ENCODE measurements around the gene BMPR2.
"Not testable (repeated sequence)": the region's sequence is repeated elsewhere in the genome, so short reads cannot be mapped to it uniquely, and the experiment has no call there.

Gene BMPR2

DNA sequence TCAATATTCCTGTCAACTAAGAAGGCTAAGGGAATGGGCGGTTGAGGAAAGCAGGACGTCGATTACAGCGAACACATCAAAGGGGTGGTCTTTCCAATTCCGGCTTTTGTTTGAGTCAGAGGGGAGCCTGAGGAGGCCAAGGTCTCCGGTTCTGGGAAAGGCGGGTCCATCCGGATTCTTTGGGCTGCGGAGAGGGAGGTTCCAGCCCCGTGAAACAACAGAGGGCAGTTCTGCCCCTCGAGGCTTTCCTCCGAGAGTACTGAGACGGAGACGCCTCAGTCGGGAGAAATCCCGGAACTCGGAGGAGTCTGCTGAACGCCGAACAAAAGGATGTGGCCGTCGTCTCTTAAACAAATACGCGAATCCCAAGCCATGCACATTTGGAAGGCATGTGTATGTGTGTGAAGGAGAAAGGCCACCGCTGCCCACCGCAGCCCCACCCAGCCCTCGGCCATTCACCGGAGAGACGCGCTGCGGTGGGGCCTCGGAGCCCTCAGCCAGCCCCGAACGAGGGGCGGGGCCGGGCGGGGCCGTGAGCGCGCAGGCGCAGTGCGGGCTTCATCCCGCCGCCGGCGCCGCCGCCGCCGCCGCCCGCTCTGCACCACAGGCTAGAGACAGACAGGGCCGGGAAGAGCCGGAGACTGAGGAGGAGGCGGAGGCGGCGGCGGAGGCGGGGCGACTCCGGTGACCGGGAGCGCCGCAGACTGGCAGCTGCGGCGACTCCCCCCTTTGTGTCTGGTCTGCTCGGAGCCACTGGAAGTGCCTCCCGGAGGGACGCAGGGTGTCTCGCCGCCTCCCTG is at the start of gene BMPR2:
TSS of gene BMPR2 (plus strand) at position 719 of the 800 bp plus-strand sequence. CDS start 1,148 bp downstream, outside the sequence.
- peak; percentile 90 for DNase-seq

DNA sequence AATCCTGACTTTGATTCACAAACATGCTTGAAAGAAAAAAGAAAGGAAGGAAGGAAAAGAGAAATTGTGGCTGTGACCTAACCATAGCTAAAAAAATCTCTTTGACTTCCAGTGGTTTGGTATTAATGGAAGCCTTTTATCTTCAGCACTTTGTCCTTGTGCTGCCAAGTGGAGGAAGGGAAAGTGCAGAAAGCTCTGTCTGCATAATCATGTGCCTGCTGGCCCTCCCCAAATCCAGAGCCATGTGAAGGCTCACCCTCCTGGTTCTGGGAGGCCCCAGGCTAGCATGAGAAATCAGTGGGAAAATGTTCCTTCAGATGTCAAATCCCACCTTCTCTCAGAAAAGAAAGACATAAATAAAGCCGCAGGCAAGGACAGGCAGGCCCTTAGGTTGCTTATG is 48.3 kb upstream of the BMPR2 start:
- no peak for DNase-seq

DNA sequence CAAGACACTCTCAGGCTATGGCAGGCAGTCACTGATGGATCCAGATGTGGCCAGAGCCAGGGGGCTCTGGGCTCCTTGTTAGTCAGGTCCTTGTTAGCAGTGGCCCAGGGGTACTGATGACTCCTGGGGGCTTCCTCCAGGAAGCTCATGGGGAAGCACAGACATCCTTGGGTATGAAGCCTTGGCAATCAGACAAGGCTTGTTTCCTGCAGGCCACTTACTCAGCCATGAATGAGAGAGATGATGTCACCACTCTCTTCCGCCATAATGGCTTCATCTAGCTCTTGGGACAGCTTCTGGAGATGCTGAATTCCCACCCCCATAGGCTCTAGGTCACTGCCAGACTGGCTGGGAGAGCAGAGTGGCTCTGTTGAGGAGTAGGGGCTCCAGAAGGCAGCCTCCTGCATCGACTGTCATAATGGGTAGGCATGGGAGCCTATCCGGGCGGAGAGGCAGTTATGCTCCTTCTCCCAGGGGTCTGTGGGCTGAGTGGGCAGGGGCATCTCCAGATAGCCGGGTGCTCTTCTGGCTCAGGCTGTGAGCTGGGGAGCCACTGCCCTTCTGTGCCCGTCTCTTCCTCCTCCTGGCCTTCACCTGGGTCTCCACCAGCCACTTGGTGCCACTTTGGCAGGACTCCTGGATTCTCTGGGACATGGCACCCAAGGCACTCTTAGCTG is 40.2 kb upstream of the BMPR2 start:
- DNase-seq: no peak

DNA sequence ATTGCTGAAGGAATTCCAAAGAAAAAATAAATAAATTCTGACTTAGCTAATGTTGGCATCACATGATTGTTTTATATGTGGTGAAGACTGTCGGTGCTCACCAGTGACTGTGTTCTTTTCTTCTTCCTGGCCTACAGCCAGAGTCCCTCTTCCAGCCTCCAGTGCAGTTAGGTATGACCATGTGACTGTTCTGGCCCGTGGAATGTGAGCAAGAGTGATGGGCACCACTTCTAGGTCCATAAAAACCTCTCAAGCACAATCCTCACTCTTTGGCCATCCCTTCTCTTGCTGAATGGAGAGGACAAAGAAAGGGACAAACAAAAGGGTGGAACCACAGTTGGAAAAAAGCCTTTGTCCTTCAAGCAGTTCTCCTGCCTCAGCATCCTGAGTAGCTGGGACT is 39.0 kb upstream of the BMPR2 start:
- DNase-seq: no peak

DNA sequence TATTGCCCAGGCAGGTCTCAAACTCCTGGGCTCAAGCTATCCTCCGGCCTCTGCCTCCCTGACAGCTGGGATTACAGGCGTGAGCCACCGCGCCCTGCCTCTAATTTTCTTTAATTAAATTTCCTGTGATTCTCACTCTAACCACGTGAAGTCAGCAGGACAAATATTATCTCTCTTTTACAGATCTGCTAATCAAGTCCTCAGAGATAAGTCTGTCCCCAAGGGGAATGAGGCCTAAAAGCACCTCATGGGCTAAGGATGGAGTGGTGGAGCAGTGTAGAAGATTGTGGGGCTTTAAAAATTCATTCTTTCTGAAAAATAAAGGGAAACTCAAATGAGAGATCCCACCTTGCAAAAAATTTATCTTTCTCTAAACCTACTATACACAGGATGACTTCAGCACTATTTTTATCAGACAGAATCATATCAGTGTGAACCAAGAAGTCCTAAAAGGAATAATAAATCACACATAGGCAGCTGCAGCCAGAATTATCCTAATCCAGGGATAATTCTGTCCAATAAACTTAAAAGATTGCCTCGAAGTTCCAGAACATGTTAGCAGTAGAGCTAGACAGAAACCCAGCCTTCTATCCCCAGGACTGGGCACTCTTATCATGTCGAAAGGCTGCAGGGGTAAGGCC is 38.3 kb upstream of the BMPR2 start:
- no peak for DNase-seq

DNA sequence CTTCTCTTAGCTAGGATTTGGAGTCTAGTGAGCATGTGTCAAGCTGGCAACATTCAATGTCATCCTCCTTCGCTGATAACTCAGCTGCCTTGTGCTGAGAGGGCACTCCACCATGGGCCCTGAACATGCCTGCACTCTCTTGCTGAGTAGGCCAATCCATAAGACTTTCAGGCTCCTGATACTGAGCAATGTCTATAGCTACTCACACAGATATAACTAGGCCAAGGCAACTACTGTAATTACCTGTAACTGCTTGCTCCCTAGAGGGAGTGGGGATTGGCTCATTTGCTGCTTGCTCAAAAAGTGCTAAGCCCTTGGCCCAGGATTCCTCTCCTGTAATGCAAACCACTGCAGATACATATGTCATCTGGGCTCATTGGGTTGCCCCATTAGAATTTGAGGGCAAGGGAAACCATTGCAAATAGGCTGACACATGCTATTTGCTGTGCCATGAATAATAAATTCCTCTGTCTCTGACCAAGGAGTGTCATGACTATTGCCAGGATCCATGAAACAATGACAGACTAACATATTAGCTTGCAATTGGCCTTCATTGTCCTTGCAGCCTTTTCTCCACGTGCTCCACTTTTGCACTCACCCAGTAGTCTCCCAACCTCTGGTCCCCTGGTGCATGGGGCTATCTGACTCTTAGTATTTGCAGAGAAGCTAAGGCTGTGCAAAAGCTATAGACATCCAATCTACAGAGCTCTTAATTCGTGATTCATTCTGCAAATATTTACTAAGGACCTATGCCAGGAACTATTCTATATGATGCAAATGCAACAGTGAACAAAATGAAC is 36.9 kb upstream of the BMPR2 start:
- DNase-seq: peak; percentile 77

DNA sequence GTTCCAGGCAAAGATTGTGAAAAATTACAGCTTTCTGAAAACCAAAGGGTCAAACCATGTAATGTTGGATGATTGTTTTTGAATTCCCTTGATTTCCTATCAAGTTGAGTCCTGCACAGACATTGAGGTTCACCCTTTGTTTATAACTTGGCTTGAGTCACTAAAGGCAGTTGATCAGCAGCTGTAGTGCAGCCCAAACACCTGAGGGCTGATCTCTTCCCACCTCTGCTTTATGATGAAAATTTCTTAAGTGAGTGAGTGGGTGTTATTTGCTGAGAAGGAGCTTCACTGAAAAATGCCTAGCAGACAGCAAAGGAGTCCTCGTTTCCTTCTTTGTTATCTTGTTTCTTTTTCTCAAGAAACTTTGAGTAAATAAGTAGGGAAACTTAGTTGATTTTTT is 31.9 kb upstream of the BMPR2 start:
- DNase-seq: no peak

DNA sequence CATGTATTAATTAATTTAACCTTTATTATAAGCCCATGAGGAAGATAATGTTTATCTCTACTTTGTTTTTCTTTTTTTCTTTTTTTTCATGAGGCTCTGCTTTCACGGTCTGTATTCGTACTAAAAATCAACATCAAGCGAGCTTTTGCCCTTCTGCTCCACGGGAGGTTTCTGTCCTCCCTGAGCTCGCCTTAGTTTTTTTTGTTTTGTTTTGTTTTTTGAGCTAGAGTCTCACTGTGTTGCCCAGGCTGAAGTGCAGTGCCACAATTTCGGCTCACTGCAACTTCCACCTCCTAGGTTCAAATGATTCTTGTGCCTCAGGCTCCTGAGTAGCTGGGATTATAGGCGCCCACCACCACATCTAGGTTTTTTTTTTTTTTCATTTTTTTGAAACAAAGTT is 29.9 kb upstream of the BMPR2 start:
- no peak for DNase-seq

DNA sequence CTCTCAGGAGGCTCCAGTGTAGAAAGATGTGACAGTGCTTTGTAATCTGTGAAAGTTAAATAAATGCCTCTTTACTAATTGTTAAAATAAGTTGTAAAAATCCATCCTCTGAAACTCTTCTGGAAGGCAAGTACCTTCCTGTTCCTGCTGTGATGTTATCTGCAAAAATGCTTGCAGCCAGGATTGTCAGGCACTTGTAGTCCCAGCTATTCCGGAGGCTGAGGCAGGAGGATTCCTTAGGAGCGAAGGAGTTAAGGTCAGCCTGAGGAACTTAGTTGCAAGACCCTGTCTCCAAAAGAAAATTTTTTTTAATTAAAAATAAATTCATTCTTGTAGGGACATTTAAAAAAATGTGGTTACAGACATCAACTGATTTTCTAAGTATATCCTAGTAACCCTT is 22.7 kb upstream of the BMPR2 start:
- DNase-seq: no peak

DNA sequence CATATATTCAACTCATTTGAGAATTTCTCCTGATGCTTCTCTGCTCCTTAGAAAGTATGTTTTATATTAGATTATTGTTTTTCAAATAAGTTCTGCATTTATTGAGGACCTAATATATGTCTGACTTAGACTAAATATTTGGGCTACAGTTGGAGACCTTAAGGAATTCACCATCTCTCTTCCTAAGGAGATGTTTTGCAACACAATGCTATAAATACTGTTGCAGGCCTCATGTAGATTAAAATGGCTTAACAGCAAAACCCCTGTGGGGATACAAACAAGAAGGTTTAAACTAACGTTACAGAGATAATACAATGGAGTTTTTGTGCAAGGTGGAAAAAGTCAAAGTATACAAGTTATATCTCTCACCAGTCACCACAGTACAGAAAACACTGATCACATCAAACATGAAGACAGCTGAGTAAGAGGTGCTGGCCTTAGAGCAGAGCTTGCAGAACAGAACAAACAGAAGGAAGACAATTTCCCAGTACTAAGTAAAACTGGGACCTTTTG is 20.1 kb upstream of the BMPR2 start:
- no peak for DNase-seq

DNA sequence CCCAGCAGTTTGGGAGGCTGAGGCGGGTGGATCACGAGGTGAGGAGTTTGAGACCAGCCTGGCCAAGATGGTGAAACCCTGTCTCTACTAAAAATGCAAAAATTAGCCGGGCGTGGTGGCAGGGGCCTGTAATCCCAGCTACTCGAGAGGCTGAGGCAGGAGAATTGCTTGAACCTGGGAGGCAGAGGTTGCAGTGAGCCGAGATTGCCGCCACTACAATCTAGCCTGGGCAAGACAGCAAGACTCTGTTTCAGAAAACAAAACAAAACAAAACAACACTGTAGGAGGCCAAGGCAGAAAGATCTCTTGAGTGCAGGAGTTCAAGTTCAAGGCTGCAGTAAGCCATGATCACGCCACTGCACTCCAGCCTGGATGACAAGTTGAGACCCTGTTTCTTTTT is 17.2 kb upstream of the BMPR2 start:
- not testable (repeated sequence) for DNase-seq

DNA sequence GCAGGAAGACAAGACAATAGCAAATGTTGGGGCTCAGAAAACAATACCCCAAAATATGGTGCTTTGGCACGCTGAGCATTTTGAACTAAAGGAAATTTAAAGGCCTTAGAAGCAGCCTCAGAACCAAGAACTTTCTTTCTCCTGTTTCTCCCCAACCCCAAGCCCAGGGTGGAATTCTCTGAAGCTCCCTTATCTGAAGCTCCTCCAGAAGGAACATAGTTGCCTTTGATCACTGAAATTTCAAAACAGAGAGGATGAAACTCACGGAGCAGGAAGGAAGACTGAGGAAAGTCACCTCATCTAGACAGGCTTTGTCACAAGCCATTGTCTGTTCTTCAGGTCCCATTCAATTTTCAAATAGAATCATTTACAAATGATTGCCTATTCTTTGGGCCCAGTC is 15.5 kb upstream of the BMPR2 start:
- DNase-seq: no peak

DNA sequence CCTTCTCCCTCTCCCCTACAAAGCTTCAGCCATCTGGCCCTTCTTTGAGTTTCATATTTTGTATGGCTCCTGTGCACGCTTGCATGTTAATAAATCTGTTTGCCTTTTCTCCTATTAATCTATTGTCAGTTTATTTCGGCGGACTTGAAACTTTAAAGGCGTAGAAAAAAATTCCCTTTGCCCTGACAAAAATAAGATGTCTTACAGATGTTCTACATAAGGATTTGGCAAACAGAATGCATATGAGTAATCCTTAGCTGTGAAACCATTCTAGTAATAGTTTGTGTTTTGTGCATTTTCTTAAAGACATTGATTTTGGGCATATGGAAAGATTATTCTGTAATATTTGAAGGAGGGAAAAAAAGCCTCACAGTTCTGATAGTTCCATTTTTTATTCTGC is 15.0 kb upstream of the BMPR2 start:
- DNase-seq: no peak

DNA sequence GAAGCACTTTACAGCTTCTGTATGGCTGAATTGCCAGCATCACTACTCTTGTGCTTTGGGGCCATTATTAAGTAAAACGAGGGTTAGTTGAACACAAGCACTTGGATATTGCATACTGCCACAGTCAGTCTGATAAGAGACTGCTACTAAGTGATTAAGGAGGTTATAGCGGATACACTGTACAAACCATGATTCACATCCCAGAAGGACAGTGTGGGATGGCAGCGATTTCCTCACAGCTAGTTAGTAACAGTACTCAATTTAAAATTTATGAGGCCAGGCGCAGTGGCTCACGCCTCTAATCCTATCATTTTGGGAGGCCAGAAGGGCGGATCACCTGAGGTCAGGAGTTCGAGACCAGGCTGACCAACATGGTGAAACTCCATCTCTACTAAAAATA is 2.6 kb upstream of the BMPR2 start:
- DNase-seq: no peak

DNA sequence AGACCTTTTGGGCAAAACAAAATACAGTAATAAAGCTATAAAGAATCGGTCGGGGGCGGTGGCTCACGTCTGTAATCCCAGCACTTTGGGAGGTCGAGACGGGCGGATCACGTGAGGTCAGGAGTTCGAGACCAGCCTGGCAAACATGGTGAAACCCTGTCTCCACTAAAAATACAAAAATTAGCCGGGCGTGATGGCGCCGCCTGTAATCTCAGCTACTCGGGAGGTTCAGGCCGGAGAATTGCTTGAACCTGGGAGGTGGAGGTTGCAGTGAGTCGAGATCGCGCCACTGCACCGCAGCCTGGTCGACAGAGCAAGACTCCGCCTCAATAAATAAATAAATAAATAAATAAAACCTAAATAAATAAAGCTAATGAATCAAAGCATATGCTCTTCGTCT is 1.7 kb upstream of the BMPR2 start:
- DNase-seq: peak; percentile 40

DNA sequence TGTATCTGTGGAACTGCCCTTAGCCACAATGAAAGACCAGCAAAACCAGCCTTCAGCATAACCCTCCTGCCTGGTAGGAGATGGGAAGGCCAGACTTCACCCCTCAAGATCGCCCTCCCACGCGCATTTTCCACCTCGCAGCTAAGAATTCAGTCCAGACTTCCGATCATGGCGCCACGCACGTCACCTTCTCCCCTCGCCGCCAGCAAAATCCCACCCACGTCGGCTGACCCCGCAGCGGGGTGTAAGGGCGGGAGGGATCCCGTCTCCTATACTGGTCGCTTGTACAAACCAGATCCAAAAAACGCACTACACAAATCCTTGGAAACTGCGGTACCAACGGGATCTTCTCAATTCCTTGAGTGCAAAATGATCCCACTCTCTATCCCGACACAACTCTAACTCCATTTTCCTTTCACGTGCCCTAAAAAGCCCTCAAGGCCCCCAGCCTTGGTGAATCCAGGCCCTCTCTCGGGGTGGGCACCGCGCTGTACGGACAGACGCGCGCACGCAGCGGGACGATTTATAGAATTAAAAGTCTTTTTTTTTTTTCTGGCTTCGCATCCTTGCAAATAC is 1.0 kb upstream of the BMPR2 start:
- DNase-seq: peak; percentile 76

DNA sequence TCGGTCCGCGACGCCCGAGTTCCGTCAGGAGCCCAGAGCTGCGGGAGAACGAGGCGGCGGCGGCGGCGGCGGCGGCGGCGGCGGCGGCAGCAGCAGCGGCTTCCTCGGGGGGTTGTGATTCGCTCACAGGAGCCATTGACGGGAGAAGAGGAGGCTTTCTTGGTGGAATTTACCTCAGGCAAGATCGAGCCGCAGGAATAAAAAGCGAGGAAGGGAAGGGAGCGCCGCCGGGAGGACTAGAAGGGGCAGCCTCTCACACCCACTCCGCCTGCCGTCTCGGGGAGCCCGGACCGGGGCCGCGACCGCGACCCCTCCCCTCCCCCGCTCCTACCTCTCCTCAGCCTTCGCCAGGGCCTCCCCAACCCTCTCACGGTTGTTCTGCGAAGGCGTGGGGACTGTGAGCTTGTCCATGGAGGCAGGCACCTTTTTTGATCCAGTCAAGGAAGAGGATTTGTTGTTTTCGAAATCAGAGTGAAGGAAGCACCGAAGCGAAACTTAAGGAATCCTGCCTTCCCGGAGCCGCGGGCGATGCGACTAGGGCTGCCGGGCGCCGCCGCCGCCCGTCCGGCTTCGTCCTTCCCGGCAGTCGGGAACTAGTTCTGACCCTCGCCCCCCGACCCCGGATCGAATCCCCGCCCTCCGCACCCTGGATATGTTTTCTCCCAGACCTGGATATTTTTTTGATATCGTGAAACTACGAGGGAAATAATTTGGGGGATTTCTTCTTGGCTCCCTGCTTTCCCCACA is 506 bp downstream of the BMPR2 start:
- peak; percentile 70 for DNase-seq

DNA sequence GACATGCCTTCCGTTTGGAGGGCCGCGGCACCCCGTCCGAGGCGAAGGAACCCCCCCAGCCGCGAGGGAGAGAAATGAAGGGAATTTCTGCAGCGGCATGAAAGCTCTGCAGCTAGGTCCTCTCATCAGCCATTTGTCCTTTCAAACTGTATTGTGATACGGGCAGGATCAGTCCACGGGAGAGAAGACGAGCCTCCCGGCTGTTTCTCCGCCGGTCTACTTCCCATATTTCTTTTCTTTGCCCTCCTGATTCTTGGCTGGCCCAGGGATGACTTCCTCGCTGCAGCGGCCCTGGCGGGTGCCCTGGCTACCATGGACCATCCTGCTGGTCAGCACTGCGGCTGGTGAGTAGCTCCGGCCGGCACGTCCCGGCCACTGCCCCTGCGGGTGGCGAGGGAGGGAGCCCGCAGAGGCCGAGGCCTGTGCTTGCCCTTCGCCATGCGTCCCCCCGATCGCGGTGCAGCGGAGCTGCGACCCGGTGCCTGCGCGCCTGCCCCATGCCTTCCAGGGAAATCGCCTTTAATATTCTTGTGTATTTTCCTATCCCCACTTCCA is 1.2 kb downstream of the BMPR2 start:
- DNase-seq: peak; percentile 47

DNA sequence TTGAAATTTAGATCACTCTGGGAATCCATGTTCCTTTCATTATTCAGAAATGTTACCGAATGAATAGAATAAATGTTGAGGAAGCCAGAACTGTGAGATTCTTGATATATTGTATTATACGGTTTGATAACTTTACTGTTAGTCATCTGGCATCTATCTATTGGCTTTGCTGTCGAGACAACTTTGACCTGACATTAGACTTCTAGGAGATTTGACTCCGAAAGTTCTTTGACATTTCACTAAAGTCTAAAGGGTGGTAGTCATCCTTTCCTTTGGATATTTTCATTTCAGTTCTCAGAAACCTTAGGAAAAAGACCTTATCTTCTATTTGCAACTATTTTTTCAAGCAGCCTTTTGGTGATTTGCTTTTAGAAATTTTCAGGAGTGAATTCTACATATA is 1.9 kb downstream of the BMPR2 start:
- DNase-seq: no peak

DNA sequence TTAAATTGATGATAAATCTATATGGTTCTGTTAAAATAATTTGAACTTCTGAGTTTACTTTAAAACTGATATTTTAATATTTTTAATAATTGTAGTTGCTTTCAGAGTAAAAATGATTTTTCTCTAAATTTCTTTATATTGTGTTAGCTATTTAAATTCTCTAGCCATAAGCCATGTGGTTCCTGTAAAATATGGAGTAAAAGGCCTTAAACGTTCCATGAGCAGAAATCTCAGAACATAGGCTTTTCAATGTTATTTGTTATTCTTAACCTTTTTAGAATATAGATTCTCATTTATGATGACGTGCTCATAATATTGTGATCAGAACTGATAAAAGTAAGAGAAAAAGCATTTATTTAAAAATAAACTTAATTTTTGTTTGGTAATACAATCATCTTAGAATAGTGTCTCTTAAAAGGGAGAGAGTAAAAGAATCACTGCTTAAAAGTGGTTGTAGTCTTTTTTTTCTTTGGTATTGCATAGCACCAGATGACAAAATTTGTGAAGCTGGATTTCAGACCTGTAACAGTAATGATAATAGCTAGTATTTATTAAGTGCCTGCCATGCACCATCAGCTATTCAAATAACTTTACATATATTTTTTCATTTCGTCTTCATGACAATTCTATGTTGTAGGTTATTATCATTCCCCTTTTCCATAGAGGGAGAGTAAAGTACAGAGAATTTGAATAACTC is 2.7 kb downstream of the BMPR2 start:
- no peak for DNase-seq

DNA sequence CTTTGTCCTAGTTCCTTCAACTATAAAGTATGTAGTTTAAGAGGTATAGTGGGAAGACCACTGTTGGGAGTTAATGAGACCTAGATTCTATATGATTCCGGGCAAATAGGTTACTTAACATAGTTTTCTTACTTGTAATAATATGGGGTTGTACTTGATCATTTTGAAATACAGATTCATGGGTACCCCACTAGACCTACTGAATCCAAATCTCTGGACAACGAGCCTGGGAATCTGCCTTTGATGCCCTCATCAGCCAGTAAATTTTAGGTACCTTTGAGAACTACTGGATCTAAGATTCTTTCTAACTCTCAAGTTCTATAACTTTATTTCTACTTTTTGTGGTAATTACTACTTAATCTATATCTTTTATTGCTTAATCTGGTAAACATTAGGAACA is 6.6 kb downstream of the BMPR2 start:
- no peak for DNase-seq
